Stimulated activated CD8-positive, alpha-beta memory T cell treated with anti-CD3 and anti-CD28 coated beads, Interleukin-12 subunit alpha, Interleukin-12 subunit beta, amount 100 ng/mL, for 24 hours (primary cell): ENCODE measurements around the gene RETREG2.

Experiments used
- DNase-seq: peaks from one replicate; pipeline ENCODE4 v3.0.0-alpha.2; 2020; ENCODE audit errors: extremely low read depth

RETREG2 gene

DNA sequence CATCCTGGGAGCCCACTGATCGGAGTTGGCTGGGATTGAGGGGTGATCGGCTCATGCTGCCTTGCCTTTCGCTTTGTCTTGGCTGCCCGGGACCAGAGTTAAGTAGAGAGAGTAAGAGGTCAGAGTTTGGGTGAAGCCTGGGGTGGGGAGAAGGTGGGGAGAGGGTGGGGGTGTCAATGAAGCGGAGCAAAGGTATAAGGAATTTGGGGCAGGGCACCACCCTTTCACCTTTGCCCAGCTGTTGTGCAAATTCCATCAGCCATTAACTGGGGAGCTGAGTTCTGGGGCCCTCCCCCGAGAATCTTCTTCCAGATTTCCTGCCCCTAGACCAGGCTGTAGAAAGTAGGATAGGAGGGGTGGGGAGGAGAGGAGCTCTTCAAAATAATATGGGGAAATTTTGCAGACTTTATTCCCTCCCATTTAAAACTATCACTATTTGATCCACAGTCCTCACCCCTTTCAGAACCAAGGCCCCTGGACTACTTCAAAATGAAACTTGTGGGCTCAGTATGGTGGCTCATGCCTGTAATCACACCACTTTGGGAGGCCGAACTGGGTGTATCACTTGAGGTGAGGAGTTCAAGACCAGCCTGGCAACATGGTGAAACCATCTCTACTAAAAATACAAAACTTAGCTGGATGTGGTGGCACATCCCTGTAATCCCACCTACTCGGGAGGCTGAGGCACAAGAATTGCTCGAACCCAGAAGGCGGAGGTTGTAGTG lies 8.0 kb upstream of the RETREG2 start, which contains the start of gene SLC23A3:
TSS of gene SLC23A3 (minus strand) at position 100 of the 725 bp plus-strand sequence. CDS start at position 55, 45 bp downstream.
- DNase-seq: no peak

DNA sequence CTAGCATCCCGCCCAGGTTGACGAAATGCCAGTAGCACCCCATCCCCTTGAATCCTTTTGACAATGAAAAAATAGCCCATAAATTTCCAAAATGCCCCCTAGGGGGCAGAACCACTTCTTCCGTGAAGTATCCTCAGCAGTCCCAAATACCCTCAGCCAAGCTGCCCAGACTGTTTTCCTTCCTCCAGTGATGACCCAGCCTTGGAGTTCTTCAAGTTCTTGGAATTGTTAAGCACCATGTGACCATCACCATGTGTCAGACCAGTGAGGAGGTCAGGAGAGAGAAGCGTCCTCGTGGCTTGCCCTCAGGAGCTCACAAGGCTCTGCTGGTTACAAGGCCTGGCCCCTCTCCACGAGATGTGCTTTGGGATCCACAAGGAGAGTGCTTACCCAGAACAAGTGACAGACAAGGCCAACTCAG lies 6.8 kb upstream of the RETREG2 start:
- DNase-seq: no peak

DNA sequence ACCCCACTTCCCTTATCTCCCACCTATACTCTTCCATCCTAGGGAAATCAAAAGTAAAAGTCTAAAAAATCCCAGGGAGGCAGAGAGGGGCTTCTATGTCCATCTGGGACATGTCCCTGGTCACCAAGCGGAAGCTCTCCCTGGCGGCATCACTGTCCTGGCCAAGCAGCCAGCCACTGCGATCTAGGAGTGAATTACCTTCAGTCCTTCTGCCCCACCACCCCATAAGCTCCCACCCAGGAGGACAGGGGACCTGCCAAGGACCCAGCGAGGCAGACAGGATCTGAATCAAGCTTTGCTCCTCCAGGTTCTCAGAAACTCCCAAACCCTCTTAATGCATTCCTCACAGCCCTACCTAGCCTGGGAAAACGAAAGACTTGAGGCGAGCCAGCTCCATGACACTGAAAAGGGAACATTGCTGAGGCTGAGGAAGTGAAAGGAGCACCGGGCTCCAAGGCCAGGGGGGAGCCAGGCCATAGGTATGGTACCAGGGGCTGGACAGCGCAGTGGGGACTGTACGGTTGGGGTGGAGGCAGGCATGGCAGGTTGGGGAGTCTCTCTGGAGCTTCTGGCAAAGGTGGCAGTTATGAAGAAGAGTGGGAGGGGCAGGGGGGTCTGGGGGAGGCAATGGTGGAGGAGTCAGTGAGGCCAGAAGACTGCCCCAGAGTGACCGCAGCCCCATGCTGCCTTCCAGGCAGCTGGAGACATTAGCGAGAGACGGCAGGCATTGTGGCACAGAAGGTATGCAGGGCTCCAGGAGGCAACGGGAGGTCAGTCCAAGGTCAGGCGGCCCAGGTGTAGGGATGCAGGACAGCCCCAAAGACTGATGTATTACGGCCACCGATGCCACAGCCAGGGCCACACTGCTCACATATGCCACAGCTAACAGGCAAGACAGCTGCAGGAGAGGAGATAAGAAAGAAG lies 5.6 kb upstream of the RETREG2 start:
- no peak for DNase-seq

DNA sequence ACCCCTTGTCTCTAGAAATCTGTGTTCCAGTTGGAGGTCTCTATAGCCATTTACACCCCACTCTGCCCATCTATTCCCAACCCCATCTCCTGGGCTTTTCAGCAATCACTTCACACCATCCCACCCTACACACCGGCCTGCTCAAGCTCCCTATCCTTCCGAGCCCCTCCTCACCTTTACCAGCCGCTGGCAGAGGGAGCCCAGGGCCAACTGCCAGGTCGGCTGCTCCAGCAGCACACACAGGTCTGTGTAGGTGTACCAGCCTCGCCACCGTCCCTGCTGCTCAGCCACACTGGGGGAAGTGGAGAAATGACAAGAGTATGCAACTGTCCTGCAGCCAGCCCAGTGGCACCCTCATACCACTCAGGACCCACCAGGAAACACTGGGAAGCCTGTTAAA lies 4.9 kb upstream of the RETREG2 start:
- no peak for DNase-seq

DNA sequence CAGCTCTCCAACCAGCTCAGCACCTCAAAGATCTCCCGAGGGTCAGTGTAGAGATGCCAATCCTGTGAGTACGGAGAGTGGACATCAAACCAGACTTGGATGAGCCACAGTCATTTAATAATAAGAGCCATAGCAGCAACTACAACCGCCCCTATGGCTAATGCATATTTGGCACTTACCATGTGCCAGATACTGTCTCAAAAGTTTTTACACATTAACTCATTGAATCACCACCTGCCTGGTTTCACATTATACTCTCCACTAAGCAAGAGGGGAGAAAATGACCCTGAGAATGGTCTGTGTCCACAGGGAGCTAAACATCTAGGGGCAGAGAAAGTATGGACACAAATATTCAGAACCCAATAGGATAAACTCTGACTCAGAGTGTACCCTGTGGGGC lies 3.9 kb upstream of the RETREG2 start:
- no peak for DNase-seq

DNA sequence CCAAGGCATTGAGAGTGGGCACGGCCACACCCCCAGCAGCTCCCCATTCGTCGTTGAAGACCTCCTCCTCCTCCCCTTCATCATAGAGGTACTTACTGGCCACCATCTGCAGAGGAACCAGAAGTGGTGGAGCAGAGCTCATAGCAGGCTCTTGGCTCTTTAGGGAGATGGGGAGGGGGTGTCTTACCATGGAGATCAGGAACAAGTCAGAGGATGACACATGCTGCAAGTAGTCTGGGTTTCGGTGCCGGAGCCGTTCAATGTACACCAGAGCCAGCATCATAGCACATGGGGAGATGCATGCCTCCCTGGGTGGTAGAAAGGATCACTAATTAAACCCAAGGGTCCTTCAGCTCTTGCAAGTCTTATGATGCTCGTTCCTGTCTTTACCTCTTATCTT lies 3.3 kb upstream of the RETREG2 start:
- no peak for DNase-seq

DNA sequence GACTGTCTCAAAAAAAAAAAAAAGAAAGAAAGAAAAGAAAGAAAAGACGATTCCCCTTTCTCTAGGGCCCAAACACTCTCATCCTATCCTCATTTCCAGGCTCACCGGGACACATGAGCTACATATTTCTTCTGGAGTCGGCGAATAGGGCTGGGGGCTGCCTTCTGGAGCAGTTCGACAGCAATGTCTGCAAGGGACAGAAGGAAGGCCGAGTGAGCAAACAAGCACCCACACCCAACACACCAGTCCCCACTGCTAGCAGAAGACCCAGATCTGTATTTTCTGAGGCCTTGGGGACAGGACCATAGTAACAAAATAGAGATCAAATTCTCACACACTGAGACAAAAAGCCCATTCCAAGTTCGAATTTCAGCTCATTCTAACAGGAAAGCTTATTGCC lies 2.6 kb upstream of the RETREG2 start:
- DNase-seq: no peak

DNA sequence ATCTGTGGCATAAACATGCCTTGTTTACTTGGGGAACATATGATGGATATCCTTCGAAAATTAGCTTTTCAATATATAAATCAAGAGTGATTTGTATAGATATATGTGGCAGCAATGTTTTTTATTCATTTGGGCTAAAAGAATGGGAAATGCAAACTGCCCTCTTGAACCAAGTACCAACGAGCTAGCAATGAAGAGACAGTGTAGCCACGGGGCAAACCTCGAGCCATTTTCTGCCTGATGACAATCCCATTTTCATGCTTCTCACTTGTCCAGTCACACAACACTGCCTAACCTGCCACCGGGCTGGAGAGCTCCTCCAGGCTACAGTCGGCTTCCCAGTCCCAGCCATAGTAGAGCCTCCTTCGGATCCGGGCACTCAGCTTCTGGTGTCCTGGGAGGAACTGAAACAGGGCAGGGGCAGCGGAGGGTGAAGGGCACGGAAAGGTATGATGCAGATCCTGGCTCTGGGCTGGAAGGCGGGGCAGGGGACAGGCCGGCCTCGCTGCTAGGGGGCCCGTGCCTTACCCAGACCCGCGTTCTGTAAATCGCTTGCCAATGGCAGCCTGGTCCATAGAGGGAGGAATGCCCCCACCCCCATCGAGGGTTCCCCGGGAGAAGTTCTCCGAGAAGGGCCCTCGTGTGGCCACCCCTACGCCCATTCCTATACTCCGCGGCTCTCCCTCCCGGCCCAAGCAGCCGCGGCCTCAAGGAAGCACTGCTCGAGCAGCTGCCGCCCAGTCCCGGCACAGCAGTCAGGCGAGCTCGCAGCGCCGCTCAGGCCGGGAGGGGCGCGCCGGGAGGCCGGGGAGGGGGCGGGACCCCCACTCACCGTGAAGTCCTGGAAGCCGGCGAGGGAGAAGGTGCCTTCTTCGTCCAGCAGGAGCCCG lies 1.9 kb upstream of the RETREG2 start:
- no peak for DNase-seq

DNA sequence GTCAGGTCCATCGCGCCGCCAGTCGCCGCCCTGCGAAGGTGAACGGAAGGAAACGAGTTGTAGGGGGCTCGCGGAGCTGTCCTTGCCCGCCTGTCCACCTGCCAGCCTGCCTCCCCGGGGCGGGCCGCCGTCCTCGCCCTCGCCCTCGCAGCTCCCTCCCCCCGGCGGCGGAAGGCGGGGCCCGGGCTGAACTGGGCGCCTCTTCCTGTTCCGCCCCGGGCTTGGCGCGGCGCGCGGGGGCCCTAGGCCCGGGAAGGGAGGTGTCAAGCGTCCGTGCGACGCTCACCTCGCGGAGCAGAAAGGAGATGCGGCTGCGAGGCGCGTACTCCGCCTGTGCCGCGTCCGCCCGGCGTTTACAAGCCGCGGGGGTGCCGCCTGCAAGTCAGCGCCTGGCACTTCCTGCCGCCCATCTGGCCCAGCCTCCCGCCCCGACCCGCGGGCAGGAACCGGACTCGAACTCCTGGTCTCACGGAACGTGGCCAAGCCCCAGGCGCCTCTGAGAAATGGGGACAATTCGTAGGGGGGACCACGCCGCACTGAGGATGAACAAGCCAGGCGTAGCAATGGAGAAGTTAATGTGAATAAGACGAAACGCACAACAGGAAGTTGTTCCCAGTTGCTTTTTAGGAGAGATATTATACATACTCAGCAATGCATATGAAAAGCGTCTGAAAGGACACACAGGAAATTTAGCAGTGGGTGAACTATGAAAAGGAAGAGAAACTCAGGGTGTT lies 1.1 kb upstream of the RETREG2 start, which contains the start of gene CNPPD1:
TSS of gene CNPPD1 (minus strand) at position 108 of the 734 bp plus-strand sequence. CDS start at position 11, 97 bp downstream.
- peak; percentile 71 for DNase-seq

DNA sequence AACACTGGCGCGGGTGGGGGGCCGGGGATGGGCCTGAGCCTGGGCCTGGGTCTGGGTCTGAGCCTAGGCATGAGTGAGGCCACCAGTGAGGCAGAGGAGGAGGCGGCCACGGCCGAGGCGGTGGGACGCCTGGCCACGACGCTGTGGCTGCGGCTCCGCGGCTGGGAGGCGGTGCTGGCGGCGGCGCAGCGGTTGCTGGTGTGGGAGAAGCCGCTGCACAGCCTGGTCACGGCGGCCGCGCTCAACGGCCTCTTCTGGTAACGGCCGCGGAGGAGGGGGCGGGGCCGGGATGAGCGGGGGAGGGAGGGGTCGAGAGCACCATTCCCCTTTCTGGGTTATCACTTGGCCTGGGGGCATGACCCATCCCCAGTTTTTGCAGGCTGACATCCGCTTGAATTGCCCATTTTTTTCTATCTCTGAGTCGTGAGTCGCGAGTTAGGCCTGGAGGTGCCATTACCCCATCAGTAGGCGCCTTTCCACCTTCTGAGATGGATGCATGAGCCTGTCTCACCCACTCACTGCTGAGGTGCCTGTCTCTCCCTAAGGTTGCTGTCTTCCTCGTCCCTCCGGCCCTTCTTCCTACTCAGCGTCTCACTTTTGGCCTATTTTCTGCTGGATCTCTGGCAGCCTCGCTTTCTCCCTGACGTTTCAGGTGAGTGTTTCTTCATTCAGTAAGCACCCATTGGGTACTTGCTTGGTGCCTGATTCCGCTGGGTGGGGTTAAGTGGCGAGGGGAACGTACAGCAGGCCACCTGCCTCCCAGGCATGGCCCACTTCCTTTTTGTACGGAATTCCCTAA lies 501 bp downstream of the RETREG2 start:
- DNase-seq: no peak

DNA sequence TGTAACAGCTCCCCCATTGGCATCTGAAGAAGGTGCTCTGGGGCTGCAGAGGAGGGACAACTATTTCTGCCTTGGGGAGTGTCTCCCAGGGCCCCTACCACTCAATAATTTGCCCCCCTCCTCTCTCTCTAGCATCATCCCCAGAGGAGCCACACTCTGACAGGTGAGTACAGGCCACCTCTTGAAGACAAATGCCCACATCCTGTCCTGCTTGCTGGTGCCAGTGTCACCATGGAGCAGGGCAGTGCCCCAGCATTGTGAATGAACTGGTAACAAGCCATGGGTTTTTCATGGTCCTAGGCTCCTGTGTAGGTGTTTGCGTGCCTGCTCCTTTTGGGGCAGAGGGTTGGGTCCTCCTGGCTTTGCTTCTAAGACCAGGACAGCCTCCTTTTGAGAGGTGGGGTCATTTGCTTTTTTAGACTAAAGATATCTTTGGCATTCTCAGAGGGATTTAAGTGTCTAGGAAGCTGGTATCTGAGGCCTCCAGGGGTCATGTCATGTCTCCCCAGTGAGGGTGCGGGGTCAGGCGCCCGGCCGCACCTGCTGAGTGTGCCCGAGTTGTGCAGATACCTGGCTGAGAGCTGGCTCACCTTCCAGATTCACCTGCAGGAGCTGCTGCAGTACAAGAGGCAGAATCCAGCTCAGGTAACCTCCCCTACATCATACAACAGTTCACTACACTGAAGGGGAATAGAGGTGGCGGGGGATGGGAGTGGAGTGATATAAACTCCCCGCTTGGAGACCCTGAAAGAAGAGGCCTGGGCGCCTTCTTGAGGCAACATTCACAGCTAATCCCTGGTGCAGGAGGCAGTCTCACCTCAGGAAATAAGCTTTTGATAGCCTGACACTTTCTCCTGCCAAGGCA lies 1.8 kb downstream of the RETREG2 start:
- no peak for DNase-seq

DNA sequence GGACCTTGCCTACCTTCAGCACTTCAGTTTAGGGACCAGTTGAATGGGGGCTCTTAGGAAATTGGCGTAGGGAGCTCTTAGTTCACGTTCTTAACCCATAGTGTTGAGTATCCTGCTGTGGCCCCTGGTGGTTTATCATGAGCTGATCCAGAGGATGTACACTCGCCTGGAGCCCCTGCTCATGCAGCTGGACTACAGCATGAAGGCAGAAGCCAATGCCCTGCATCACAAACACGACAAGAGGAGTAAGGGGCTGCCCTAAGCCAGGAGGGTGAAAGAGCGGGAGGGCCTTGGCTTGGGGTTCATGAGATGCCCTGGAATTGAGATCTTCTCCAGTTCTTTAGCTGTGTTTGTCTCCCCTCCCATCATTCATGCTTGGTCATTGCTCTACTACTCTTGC lies 2.9 kb downstream of the RETREG2 start:
- no peak for DNase-seq

DNA sequence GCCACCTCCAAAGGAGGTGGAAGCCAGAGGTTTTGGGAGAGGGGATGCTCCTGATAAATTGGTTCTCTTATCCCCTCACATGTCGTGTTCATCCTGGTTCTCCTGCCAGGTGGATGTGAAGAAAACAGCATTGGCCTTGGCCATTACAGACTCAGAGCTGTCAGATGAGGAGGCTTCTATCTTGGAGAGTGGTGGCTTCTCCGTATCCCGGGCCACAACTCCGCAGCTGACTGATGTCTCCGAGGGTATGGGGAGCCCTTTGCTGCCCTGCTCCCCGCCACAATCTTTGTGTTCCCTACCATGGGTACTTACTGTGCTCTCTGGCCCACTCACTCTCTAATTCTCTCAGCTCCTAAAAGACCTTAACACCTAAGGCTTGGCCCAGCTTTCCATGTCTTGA lies 3.5 kb downstream of the RETREG2 start:
- no peak for DNase-seq

DNA sequence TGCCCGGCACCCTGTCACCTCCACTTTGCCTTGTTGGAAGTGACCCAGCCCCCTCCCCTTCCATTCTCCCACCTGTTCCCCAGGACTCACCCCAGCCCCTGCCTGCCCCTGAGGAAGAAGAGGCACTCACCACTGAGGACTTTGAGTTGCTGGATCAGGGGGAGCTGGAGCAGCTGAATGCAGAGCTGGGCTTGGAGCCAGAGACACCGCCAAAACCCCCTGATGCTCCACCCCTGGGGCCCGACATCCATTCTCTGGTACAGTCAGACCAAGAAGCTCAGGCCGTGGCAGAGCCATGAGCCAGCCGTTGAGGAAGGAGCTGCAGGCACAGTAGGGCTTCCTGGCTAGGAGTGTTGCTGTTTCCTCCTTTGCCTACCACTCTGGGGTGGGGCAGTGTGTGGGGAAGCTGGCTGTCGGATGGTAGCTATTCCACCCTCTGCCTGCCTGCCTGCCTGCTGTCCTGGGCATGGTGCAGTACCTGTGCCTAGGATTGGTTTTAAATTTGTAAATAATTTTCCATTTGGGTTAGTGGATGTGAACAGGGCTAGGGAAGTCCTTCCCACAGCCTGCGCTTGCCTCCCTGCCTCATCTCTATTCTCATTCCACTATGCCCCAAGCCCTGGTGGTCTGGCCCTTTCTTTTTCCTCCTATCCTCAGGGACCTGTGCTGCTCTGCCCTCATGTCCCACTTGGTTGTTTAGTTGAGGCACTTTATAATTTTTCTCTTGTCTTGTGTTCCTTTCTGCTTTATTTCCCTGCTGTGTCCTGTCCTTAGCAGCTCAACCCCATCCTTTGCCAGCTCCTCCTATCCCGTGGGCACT lies 4.5 kb downstream of the RETREG2 start:
- DNase-seq: no peak

DNA sequence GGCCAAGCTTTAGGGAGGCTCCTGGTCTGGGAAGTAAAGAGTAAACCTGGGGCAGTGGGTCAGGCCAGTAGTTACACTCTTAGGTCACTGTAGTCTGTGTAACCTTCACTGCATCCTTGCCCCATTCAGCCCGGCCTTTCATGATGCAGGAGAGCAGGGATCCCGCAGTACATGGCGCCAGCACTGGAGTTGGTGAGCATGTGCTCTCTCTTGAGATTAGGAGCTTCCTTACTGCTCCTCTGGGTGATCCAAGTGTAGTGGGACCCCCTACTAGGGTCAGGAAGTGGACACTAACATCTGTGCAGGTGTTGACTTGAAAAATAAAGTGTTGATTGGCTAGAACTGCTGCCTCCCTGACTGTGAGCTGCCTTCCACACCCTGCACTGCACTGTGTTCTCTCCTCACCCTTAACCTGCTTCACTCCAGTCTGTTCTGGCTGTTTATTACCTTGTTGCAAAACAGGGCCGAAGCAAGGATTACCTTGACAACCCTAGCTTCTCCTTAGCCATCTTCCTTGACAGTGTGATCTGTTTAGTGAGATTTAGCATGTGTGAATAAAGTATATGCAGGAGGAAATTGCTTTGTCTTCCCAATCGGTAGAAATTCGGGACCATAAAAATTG lies 5.2 kb downstream of the RETREG2 start:
- no peak for DNase-seq

DNA sequence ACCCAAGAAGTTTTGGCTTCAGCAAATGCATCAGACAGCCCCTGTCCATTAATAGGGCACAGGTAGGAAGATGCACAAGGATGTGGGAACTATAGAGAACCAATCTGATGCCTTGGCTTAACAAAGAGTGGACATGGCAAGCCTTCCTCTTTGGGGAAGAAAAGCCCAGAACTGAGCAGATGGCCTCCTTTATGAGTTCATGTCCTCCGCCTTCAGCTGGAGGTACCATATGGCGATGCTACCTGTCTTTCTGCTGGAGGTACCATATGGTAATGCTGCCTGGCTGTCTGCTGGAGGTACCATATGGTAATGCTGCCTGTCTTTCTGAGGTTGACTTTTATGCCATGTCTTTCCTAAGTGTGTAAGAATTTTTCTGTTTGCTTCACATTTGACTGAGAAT lies 6.0 kb downstream of the RETREG2 start:
- DNase-seq: no peak

DNA sequence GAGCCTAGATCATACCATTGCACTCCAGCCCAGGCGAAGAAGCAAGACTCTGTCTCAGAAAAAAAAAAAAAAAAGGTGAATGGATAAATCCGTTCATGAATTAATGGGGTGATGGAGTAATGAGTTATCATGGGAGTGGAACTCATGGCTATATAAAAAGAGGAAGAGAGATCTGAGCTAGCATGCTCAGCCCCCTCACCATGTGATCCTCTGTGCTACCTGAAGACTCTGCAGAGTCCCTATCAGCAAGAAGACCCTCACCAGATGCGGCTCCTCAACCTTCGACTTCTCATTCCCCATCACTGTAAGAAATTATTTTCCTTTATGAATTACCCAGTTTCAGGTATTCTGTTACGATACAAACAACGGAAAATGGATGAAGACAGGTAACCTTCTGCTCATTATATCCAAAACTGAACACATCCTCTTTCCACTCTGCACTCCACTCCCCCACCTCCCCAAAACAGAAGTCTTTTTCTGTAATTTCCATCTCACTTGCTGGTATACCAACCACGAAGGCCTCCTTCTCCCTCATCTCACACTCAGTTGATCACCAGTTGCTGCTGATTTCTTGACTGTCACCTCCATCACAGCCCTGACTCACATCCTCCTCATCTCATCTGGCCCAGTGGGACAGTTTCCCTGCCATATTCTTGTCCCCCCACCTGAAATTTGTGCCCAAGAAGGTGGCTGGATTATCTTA lies 8.8 kb downstream of the RETREG2 start:
- DNase-seq: no peak
